HG03175 (cell line): ENCODE measurements around the gene GALK1.
"Not testable (repeated sequence)": the region's sequence is repeated elsewhere in the genome, so short reads cannot be mapped to it uniquely, and the experiment has no call there.

Experiments
- ATAC-seq: cut with Tn5 transposase; IDR thresholded peaks from one replicate; pipeline ENCODE4 v1.9.1; 2021; ENCODE audit warnings: mild to moderate bottlenecking, moderate library complexity; ENCODE audit not compliant: unreplicated experiment

The GALK1 gene

DNA sequence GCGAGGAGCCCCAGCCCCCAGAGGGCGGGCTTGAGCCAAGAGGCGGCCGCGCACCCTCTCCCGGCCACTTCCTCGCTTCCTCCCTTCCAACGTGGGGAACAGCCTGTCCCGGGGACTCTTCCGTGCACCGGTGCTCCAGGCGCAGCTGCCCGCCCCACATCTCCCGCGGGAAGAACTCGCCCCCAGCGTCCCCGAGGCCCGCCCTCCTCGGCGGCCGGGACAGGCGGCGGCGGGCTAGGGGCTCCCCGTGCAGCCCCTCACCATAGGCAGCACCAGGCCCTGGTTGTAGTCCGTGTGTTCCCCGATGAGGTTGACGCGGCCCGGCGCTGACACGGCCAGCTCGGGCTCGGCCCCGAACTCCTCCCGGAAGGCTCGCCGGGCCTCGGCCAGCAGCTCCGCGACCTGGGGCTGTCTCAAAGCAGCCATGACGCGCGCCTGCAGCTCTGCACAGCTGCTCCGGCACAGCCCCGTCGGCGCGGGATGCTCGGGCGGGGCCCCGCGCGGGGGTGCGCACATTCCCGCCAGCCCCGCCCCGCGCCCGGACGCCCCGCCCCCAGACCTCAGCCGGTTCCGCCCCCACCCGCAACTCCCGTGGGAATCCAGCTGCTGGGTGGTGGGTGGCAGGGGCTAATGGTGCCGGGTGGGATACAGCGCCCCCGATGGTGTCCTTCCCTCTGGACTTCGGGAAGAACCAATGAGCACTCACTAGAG lies at the start of gene GALK1:
TSS of gene GALK1 (minus strand) at position 482 of the 711 bp plus-strand sequence. CDS start at position 426, 56 bp downstream.
- ATAC-seq = peak; percentile 80

DNA sequence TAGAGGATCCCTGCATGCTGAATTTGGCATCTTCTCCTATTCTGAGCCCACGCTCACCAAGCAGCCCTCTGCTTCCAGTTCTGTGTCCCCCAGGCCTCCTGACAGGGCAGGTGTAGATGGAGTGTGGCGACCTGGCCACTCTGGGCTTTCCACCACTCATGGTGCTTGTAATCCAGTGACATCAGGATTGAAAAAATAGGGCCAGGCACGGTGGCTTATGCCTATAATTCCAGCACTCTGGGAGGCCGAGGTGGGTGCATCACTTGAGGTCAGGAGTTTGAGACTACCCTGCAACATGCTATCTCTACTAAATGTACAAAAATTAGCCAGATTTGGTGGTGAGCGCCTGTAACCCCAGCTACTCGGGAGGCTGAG lies 49.0 kb upstream of the GALK1 start:
- ATAC-seq = no peak

DNA sequence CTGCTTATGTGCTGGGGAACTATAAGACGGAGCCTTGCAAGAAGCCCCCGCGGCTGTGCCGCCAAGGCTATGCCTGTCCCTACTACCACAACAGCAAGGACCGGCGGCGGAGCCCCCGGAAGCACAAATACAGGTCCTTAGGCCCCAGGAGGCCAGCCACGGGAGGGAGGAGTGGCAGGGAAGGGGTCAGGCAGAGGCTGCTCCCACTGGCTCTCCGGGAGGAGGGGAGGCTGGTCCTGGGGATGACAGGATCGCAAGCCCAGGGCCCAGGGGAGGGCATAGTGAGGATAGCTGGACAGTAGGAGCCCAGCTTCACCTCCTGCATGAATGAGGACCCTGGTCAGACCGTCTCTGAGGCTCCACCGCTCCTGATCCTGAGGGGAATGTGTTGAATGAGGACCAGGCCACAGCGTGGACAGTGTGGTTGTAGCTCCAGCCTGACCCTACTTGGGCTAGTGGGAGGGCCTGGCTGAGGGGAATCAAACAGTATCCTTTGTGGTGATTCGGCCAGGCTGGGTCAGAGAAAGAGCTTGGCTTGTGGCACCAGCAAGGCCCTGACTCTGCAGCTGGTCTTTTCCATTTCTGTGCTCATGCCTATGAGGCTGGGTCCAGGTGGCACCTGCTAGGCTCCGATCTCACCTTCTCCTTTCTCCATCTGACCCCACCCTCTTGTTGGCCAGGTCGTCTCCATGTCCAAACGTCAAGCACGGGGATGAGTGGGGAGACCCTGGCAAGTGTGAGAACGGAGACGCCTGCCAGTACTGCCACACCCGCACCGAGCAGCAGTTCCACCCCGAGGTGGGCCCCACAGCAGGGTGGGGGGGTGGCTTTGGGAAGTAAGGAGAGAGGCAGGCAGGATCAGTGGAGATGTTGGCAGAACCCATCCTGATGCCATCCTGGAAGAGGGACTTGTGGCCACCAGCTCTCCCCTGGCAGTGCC lies 48.4 kb upstream of the GALK1 start:
- ATAC-seq = no peak

DNA sequence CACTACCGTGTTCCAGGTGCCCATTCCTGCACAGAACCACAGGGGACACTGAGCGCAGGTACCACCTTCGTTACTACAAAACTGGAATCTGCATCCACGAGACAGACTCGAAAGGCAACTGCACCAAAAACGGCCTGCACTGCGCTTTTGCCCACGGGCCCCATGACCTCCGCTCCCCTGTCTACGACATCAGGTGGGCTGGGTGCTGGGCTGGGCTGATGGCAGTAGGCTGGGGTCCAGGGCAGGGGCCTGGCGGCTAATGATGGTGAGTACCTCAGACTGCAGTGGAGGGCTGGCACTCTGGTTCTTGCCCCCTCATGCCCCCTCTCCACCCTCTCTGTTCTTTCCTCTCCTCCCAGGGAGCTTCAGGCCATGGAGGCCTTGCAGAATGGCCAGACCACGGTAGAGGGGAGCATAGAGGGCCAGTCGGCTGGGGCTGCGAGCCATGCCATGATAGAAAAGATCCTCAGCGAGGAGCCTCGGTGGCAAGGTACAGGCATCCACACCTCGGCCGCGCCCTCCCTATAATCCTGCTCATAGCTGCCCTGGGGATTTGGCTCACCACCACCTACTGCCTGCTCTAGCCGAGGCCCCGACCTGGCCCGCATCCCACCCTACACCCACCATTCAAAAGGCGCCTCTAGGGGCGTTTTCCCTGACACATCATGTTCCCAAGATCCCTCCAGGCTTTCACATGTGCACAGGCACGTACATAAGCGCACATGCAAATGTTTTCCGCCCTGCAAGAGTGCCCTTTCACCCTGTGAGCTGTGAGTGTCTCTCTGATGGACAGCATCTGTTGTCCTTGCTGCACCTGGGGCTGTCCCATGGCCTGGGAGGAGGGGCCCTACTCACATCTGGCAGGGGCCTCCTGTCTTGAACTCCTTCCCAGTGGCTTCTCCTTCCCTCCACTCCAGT lies 47.4 kb upstream of the GALK1 start:
- no peak for ATAC-seq

DNA sequence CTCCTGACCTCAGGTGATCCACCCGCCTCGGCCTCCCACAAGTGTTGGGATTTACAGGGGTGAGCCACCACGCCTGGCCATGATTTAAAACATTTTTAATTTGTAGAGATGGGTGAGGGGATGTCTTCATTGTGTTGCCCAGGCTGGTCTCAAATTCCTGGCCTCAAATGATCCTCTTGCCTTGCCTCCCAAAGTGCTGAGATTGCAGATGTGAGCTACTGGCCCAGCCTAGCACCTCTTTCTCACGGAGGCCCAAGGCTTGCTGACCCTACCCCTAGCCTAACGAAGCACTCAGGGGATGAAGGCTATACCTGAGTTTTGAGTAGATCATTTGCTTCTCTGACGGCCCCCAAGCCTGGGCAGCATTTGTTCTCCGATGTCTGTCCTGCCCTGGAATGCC lies 46.2 kb upstream of the GALK1 start:
- ATAC-seq = no peak

DNA sequence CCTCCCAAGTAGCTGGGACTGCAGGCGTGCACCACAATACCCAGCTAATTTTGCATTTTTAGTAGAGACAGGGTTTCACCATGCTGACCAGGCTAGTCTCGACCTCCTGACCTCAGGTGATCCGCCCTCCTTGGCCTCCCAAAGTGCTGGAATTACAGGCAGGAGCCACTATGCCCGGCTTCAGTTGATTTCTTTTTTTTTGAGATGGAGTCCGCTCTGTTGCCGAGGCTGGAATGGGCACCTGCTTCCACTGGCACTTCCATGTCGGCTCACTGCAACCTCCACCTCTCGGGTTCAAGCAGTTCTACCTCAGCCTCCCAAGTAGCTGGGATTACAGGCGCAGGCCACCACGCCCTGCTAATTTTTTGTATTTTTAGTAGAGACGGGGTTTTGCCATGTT lies 45.8 kb upstream of the GALK1 start:
- not testable (repeated sequence) for ATAC-seq

DNA sequence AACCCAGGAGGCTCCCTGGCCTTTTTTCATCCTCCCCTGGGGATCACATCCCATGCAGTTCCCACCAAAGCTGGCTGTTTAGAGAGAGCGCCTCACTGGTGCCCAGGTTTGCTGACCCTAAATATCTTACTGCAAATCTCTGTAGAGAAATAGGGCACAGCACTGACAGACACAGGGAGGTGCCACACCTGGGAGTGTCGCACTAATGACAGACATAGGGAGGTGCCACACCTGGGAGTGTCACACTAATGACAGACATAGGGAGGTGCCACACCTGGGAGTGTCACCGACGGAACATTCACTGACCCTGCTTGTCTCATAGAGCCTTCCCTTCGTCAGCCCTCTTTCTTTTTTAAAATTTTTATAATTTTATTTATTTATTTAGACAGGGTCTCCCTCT lies 45.2 kb upstream of the GALK1 start:
- ATAC-seq = no peak

DNA sequence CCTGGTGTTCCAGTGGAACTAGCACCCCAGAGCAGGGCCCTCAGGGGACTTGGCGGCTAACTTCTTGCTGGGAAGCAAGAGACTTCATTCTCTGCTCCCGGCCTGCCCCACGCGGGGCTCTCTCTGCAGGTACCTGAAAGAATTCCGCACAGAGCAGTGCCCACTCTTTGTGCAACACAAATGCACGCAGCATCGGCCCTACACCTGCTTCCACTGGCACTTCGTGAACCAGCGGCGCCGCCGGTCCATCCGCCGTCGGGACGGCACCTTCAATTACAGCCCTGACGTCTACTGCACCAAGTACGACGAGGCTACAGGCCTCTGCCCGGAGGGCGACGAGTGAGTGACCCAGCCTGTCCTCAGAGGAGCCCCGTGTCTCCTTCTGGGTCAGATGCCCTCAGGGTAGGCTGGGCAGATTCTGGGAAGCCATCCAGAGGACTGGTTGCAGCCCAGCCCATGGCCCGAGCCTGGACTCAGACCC lies 44.7 kb upstream of the GALK1 start:
- no peak for ATAC-seq

DNA sequence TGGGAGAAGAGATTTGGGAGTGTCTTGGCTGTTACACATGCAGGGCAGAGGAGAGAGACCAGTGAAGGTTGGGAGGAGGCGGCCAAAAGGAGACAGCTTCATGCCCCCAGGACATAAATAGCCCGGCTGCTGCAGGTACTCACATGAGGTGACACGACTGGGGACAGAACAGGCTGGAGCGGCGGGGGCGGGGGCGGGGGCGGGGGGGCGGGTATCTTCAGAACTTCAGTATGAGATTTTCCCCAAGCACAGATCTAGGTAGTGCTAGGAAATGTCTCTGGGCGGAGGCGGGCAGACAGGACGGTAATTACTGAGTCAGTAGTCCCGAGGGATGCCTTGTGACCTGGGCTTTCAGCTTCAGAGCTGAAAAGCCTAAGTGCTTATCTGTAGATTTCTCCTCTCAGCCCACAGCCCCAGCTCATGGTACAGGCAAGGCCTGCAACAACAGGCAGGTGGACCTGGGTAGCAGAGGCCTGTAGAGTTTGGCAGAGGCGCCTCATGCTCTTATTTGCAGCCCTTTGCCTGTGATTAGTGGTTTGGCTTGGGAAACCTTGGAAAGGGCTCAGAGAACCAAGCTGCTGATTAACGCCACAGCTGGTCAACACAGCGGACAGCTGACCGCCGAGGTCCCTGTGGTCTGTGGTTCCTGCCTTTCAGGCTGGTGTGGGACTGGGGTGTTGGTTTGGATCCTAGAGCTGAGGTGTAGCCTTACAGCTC lies 44.1 kb upstream of the GALK1 start:
- ATAC-seq = no peak

DNA sequence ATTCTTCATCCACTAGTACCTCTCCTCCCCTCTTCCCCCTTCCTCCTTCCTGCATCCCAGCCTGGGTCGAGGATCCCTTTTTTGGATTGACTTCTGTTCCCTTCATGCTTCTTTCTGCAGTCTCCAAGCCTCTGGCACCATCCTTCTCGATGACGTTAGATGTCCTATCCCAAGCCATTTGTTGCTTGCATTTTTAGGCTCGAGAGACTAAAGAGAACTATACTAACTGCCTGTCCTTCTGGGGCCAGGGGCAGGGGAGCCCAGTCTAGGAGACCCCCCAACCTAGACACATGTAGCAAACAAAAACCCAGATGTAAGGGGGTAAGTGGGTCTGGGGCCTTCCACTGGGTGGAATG lies 43.5 kb upstream of the GALK1 start:
- ATAC-seq = no peak

DNA sequence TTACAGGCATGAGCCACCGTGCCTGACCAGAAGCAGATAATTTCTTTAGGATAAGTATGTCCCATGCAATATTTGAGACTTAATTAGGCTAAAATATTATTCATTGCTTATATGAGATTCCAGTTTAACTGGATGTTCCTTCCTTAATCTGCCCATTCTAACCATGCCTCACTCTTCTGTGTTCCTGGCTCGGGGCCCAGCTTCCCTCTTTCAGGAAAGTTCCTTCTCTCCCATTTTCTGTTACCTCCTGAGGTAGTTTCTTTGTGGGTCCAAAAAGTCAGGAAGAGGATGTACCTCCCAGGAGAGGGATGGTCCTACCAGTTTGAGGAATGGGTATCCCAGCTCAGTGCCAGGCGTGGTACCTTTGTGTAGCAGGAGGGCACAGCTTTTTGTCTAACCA lies 42.9 kb upstream of the GALK1 start:
- ATAC-seq = no peak

DNA sequence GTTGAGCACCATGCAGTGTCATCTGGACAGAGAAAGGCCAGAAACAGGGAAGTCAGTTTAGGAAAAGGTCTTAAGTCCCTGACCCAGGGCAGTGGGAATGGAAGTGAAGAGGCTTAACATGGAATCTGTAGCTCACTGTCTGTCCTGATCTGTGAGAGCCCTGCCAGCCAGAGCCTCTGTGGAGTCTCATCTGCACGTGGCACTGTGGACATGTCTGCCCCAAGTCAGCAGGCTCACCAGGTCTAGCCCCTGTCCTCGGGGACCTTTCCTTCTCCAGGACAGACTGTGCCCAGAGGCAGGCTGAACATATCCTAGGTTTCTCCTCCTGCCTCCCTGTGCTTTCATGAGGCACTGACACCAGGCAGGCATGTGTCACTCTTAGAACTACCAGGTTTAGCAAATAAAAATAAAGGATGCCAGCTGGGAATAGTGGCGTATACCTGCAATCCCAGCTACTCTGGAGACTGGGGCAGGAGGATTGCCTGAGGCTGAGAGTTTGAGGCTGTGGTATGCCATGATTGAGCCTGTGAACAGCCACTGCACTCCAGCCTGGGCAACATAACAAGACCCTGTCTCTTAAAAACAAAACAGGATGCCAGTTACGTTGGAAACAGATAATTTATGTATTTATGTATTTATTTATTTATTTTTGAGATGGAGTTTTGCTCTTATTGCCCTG lies 42.0 kb upstream of the GALK1 start:
- ATAC-seq = no peak

DNA sequence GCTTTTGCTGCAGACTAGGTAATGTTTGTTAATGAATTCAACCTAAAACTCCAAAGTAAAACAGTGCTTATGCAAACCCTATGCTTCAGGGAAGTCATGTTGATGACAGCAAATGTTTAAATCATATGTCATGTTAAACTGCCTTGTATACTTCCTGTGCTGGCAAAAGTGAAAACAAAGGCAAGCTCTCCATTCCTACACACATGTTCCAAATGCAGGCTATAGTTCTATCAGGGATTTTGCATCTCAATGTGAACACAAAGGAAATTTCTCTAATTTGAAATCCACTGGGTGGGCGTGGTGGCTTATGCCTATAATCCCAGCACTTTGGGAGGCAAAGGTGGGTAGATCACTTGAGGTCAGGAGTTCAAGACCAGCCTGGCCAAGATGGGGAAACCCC lies 38.9 kb upstream of the GALK1 start:
- no peak for ATAC-seq

DNA sequence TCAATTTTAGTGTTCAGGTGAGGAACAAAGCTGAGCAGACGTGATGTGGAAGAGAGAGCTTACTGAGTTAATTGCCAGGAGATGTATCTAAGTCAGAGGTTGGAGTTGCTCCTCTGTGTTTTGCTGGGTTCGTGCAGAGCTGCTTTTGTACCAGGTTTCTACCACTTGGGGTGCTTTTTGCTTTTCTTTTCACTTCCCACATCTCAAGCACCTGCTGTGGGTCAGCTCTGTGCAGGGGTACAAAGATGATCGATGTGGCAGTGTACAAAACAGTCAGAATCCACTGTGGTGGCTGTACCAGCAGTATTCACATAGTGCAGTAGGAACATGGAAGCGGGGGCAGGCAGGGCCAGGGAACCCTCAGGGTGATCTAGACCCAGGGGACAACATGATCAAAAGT lies 34.4 kb upstream of the GALK1 start:
- ATAC-seq = no peak

DNA sequence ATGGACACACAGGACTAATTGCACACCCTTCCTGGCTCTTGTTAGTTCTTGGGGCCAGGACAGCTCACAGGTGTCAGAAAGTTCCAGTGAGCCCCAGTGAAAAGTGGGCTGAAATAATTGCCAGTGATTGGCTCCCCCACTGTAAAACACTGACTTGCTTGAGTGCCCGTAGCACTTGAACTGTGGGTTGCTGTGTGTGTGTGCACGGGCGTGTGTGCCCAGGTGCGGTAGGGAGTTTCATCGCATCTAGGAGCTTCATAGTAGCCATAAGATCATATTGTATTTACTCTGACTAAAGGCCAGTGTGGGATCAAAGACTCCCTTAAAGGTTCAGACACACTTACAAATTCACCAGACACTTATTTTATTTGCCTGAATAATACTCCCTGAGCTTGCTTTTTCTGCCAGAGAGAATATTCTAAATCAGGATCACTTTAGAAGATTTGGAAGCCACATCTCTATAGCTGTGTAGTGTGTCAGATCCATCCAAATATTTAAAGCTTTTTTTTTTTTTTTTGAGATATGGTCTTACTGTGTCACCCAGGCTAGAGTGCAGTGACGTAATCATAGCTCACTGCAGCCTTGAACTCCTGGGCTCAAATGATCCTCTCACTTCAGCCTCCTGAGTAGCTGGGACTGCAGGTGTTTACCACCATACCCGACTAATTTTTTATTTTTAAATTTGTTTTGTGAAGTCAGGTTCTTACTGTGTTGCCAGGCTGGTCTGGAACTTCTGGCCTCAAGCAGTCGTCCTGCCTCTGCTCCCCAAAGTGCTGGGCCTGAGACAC lies 31.0 kb upstream of the GALK1 start:
- no peak for ATAC-seq

DNA sequence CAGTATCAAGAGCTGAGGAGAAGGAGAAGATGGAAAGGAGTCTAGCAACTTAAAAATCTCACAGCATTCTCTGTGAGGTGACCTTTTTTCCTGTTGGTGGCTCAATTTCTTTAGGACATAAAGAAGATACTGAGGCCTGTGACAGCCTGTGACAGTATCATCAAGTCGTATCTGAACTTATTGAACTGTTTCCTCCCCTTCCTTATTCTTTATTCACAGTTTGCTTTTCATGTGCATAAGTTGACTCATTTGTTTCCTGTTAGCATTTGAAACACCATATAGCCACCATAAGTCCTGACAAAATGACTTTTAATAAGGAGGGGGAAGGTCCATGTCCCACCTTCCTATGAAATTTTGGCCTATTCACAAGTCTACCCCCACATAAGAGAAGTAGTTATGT lies 28.5 kb upstream of the GALK1 start:
- ATAC-seq = no peak

DNA sequence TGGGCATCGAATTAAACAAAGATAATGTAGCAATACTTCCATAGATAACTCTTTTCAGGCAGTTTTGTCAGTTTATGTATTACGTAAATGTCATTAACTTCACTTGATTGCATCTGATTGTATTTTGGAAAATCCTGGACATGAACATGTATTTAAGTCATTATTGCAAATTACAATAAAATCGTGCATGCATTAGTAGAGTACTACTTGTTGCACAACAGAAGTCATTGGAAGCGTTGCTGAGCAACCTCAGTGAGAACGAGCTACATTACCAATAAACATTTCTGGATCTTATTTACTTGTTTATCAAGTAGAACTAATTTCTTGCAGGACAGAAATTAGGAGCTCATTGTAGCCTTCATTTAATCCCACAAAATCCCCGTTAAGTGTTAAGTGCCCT lies 26.3 kb upstream of the GALK1 start:
- ATAC-seq = no peak

DNA sequence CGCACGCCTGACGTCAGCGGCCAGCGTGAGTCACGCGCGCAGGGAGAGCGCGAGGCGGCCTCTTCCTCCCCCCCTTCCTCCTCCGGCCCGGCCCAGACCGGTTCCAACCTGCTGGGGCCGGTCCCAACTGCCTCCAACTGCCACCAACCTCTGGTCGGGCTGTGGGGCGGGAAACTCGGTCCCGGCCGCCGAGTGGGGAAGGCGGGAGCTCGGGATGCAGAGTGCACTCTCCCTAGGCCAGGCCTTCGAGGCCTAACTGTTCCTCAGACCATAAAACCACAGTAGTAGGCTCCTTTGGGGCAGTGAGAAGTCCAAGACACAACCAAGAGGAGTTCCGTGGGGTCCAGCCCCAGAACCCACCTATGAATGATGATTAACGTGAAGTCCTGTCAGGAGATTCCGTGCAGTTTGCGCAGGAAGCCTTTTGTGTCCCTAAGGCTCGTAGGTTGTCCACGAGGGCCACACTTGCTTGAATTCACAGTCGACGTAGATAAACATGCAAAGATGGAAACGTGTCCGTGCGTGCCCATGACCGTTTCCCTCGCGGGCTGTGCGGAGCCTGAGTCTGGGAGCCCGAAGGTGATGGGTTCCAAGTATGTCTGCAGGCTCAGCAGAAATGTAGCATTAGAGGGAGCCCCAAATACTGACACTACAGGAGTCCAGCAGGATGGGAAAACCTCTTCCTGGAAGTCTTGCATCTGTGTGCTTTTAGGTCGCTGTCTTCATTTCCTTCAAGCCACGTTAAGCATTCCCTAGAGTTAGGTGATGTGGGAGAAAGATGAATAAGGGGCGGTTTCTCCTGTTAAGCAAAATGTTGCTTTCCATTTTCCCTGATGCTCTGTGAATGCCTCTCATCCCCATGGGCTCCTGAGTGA lies 20.3 kb upstream of the GALK1 start:
- peak; percentile 61 for ATAC-seq
